Upper lobe of left lung (tissue), 6 donors: Measurements from ENCODE around the gene PSMD1. TPM values are rescaled to one million over a fixed set of nuclear protein-coding genes. Genes with fewer than 3 reads are reported as not detected.

ENCODE experiments used
- ATAC-seq, 2 donors: fragments of 200-7000 bp; cut with Tn5 transposase; one replicate each; pipeline ENCODE4 v1.9.1; 2022; ENCODE audit warnings: mild to moderate bottlenecking in 2 of 2, moderate library complexity in 2 of 2; ENCODE audit not compliant: low FRiP score in 2 of 2
- DNase-seq, 2 donors: peaks; one replicate each; pipeline ENCODE4 v3.0.0-alpha.2; 2019 to 2020
- H3K27ac ChIP-seq, 4 donors: fragments of 200-600 bp; sonication (generic); one replicate each; pipeline ENCODE4 v1.5.1; 2016 to 2019
- H3K27me3 ChIP-seq, 4 donors: fragments of 200-600 bp; sonication (generic); one replicate each; pipeline ENCODE4 v1.5.1; 2017 to 2019
- H3K36me3 ChIP-seq, 4 donors: fragments of 200-600 bp; sonication (generic); one replicate each; pipeline ENCODE4 v1.5.1; 2016 to 2019
- H3K4me1 ChIP-seq, 4 donors: fragments of 200-600 bp; sonication (generic); one replicate each; pipeline ENCODE4 v1.5.1; 2018 to 2019
- H3K4me3 ChIP-seq, 4 donors: fragments of 200-600 bp; sonication (generic); one replicate each; pipeline ENCODE4 v1.5.1; 2017 to 2019; ENCODE audit warnings: mild to moderate bottlenecking in 2 of 4, moderate library complexity in 1 of 4
- H3K9me3 ChIP-seq, 4 donors: fragments of 200-600 bp; sonication (generic); one replicate each; pipeline ENCODE4 v1.5.1; 2018 to 2019
- EP300 ChIP-seq, 4 donors: sonication (generic); formaldehyde crosslinking; IDR thresholded peaks; one replicate each; pipeline ENCODE4 v1.5.1; 2017; ENCODE audit warnings: antibody characterized with exemption in 4 of 4, control low read depth in 2 of 4
- POLR2A ChIP-seq, 4 donors: fragments of 450-650 bp; IDR thresholded peaks; one replicate each; pipeline ENCODE4 v1.5.1; 2016 to 2017; ENCODE audit warnings: antibody characterized with exemption in 4 of 4, mild to moderate bottlenecking in 2 of 4
- POLR2AphosphoS5 ChIP-seq, 2 donors: sonication (generic); formaldehyde crosslinking; IDR thresholded peaks; one replicate each; pipeline ENCODE4 v1.5.1; 2017; ENCODE audit warnings: antibody characterized with exemption in 2 of 2
- WGBS, 2 donors: methylation state at CpG; one replicate each; pipeline ENCODE4 v1.1.5; 2017 to 2018; 5-methylcytosine and 5-hydroxymethylcytosine counted together
- total RNA-seq, 6 donors: library from RNA; depleted of rRNA in 4 of 6; stranded (reverse); fragments of >200 nt in 4 of 6; gene quantifications; one replicate each; pipeline versions ENCODE4 v1.1.0 to v1.2.1, GENCODE V29; 2016 to 2021
- TF ChIP-seq, protein P1 (sequence below), 6 experiments: fragments of 450-650 bp in 4 of 6; fragments of 200-600 bp in 2 of 6; sonication (generic) in 2 of 6; IDR thresholded peaks; one replicate each; pipeline ENCODE4 v1.5.1; 2016 to 2019; ENCODE audit warnings: antibody characterized with exemption in 6 of 6
- donor health status: DM: no; HTN: no; CAD: no; lungs with moderate emphysema.
- donor health status: DM: no; HTN: yes; CAD: no; lungs with severe emphysema.

The PSMD1 gene
- total RNA-seq, 6 donors from 2014 or later, result 24.6 to 68.1 (median 57.0) TPM

DNA sequence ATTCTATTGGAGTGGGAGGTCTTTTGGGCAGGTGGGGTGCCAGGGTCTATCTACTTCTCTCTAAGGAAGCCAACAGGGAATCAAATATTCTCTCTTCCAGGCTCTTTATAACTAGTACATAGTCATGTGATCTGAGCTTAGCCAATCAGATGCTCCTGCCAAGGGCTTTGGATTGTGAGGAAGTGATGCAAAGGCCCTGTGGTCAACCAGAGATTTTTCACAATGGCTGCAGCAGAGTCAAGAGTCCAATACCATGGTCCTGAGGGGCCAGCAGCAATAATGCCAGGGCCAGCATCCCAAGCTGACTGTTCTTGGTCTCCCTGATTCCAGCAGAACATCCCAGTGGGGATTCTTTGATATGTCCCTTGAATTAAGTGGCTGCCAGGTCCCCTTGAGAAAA lies 27.8 kb upstream of the PSMD1 start:
- Histone ChIP-seq H3K9me3 (no peaks in the 10 kb centered on the region), H3K4me1 (no peaks in the 10 kb centered on the region), H3K27me3 (no peaks in the 10 kb centered on the region), H3K27ac (no peak overlapping the region), H3K36me3 (no peaks in the 10 kb centered on the region), H3K4me3 (no peak overlapping the region)
- no peak for DNase-seq
- TF ChIP-seq, protein P1, sequence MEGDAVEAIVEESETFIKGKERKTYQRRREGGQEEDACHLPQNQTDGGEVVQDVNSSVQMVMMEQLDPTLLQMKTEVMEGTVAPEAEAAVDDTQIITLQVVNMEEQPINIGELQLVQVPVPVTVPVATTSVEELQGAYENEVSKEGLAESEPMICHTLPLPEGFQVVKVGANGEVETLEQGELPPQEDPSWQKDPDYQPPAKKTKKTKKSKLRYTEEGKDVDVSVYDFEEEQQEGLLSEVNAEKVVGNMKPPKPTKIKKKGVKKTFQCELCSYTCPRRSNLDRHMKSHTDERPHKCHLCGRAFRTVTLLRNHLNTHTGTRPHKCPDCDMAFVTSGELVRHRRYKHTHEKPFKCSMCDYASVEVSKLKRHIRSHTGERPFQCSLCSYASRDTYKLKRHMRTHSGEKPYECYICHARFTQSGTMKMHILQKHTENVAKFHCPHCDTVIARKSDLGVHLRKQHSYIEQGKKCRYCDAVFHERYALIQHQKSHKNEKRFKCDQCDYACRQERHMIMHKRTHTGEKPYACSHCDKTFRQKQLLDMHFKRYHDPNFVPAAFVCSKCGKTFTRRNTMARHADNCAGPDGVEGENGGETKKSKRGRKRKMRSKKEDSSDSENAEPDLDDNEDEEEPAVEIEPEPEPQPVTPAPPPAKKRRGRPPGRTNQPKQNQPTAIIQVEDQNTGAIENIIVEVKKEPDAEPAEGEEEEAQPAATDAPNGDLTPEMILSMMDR (IDR thresholded peaks at IDR 0.05), result no peak
- TF ChIP-seq EP300 (IDR thresholded peaks at IDR 0.05), result no peak
- TF ChIP-seq POLR2AphosphoS5 (IDR thresholded peaks at IDR 0.05), result no peak
- TF ChIP-seq POLR2A (IDR thresholded peaks at IDR 0.05), result no peak
- ATAC-seq, result no peak

DNA sequence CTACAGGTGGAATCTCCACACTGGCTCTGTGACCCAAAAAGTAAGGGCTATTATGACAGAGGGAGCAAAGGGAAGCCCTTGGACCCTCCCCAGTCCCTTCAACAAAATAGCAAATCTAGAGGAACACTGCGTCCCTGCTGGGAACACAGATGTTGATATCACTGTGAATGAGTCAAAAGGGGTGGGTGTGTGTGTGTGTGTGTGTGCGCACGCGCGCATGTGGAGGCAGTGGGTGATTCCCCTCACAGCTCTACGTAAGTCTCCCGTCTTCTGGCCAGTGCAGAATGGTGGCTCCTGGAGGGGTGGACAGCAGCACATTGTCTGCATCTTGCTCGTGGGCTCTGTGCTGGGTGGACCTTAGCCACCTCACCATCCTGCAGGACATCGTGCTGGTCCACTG lies 27.1 kb upstream of the PSMD1 start:
- WGBS, 2 donors, result 85 to 86% methylated on average over 9 of the region's 9 CpGs
- TF ChIP-seq POLR2A (IDR thresholded peaks at IDR 0.05), result no peak
- TF ChIP-seq, protein P1 (IDR thresholded peaks at IDR 0.05), result no peak
- TF ChIP-seq EP300 (IDR thresholded peaks at IDR 0.05), result no peak
- TF ChIP-seq POLR2AphosphoS5 (IDR thresholded peaks at IDR 0.05), result no peak
- no peak for ATAC-seq

DNA sequence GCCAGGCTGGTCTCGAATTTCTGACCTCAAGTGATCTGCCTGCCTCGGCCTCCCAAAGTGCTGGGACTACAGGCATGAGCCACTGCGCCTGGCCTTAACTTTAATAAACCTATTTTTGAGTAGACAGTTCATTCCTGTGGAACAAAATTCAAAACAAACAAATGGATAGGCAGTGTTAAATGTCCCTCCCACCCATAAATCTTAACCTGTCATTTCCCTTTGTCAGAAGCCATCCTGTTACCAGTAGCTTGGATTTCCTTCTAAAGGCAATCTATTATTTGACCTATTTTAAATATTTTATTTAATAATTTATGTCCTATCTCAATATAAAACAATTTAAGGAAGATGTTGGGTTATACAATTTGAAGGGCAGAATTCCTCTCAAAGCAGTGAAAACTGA lies 25.9 kb upstream of the PSMD1 start:
- no peak for ATAC-seq
- Histone ChIP-seq H3K27me3 (no peaks in the 10 kb centered on the region), H3K27ac (no peak overlapping the region), H3K36me3 (no peaks in the 10 kb centered on the region), H3K4me3 (no peak overlapping the region), H3K9me3 (no peaks in the 10 kb centered on the region), H3K4me1 (no peaks in the 10 kb centered on the region)
- WGBS, 2 donors, result 82 to 85% methylated on average over 3 of the region's 3 CpGs
- no peak for TF ChIP-seq POLR2A (IDR thresholded peaks at IDR 0.05)
- TF ChIP-seq POLR2AphosphoS5 (IDR thresholded peaks at IDR 0.05), result no peak
- TF ChIP-seq, protein P1 (IDR thresholded peaks at IDR 0.05), result no peak
- no peak for TF ChIP-seq EP300 (IDR thresholded peaks at IDR 0.05)
- DNase-seq, result no peak

More for the DNA sequence above, 27.1 kb upstream of the PSMD1 start:
- Histone ChIP-seq H3K27me3 (no peaks in the 10 kb centered on the region), H3K27ac (no peak overlapping the region), H3K36me3 (no peaks in the 10 kb centered on the region), H3K4me1 (no peaks in the 10 kb centered on the region), H3K4me3 (no peak overlapping the region), H3K9me3 (no peaks in the 10 kb centered on the region)
- no peak for DNase-seq

DNA sequence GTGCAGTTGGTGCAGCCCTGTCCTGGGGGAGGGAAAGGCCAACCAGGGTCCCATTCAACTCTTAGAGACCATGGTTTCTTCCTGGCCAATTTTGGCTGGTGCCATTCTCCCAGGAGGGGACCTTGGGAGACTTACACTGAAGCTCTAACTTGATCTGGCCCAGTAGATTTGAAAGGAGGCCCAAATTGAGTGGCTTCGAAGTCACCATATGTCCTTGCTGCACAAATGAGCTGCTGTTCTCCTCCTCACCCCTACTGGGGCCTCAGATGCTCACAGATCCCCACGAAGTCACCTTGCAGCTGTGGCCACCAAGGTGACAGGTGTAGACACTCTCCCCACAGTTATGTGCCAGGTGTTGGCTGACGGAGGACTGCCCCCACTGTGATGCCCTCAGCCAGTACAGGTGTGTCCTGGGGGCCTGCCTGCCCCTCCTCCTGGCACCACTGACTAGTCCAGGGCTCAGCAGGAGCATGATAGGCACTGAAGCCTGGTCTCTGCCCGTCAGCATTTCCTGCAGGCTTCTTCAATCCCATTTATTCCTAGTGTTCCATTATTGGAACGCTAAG lies 24.0 kb upstream of the PSMD1 start:
- H3K27me3 ChIP-seq, result peaks cover 0 to 13% (median 6%) of the 10 kb centered on the region in 4 donors

DNA sequence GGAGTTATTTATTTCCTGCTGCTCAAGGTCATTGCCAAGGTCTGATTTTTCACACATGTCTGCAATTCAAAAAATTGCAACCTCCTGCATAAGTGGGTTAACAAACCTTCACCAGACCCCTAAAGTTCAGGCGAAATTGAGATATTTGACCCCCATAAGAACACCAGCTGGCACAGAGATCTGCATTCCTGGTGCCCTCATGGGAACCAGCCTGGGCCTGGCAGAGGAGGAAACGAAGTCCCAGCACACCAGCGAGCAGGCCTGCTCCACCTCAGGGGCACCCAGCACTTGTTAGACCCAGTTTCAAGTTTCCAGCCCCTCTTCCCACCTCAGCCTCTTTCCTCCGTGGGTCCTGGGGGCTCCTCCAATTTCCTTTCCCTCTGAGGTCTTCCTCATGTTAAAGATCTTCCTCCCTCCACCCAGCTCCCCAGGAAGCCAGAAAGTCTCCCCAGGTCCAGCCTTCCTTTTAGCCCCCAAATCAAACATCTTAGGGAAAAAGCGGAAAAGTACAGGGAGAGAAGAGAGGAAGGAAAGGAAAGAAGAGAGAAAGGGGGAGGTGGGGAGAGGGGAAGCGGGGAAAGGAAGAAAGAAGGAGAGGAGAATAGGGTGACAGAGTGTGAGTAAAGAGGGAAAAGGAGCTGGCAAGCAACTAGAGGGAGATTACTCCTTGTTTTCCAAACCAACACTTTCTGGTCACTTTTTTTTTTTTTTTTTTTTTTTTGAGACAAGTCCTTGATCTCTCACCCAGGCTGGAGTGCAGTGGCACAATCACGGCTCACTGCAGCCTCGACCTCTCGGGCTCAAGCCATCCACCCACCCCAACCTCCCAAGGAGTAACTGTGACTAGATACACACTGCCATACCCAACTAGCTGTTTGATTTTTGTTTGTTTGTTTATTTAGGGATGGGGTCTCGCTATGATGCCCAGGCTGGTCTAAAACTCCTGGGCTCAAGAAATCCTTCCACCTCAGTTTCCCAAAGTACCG lies 23.2 kb upstream of the PSMD1 start:
- peaks cover 4 to 15% (median 7%) of the 10 kb centered on the region in 4 donors for H3K4me1 ChIP-seq
- DNase-seq, result no peak
- peaks cover 0 to 20% (median 9%) of the 10 kb centered on the region in 4 donors for H3K27me3 ChIP-seq
- no peak overlapping the region for H3K27ac ChIP-seq
- H3K9me3 ChIP-seq, result no peaks in the 10 kb centered on the region
- no peak for TF ChIP-seq POLR2A (IDR thresholded peaks at IDR 0.05)
- TF ChIP-seq EP300 (IDR thresholded peaks at IDR 0.05), result no peak
- TF ChIP-seq POLR2AphosphoS5 (IDR thresholded peaks at IDR 0.05), result no peak
- TF ChIP-seq, protein P1 (IDR thresholded peaks at IDR 0.05), result no peak
- H3K4me3 ChIP-seq, result no peak overlapping the region
- no peak for ATAC-seq
- 68 to 72% methylated on average over 11 of the region's 11 CpGs for WGBS, 2 donors
- no peaks in the 10 kb centered on the region for H3K36me3 ChIP-seq

More for the DNA sequence above, 24.0 kb upstream of the PSMD1 start:
- no peak for ATAC-seq
- Histone ChIP-seq H3K9me3 (no peaks in the 10 kb centered on the region), H3K4me3 (no peak overlapping the region), H3K4me1 (peaks cover 0 to 9% (median 4%) of the 10 kb centered on the region in 4 donors), H3K27ac (no peak overlapping the region), H3K36me3 (no peaks in the 10 kb centered on the region)
- no peak for DNase-seq
- WGBS, 2 donors, result 80 to 90% methylated on average over 4 to 5 of the region's 5 CpGs
- TF ChIP-seq POLR2AphosphoS5 (IDR thresholded peaks at IDR 0.05), result no peak
- TF ChIP-seq EP300 (IDR thresholded peaks at IDR 0.05), result no peak
